Measurements from ENCODE around the gene MAPT. TPM values are rescaled to one million over a fixed set of nuclear protein-coding genes. Genes with fewer than 3 reads are reported as not detected.

Gene MAPT
- total and polyA plus RNA-seq, 2 of the 13 experiments (the other 11 are each of a cell fraction or from before 2014, with no cell fraction given), result 2.1 to 2.8 TPM

- CTCF ChIA-PET (ENCODE audit: low intra/inter-chr PET ratio, low total read pairs), result no interaction called here
- H3K9ac ChIP-seq (ENCODE audit: insufficient read depth, low read depth, low read length), result no peak overlapping the region
- in situ Hi-C loops (cut with HindIII; ENCODE audit: extremely low pct_ligation_motif_present, low pct_unique_long_range_greater_than_20kb), result no loop called here
- H3K4me3 ChIP-seq (replicated peaks in 1 of 3; ENCODE audit: insufficient read depth in 1 of 3, low read depth in 2 of 3, low read length in 3 of 3), result no peak overlapping the region
- BruUV-seq (replicated peaks), result no TSS peak
- no peak overlapping the region for H3K4me2 ChIP-seq (ENCODE audit: low read depth, low read length)
- no peak overlapping the region for H2AFZ ChIP-seq (ENCODE audit: low read length)
- no peaks in the 10 kb centered on the region for H4K20me1 ChIP-seq (ENCODE audit: insufficient read depth, low read length)
- TF ChIP-seq LRRFIP1 (CRISPR knock-in tag; conservative IDR thresholded peaks at IDR 0.05), result no peak
- peak; percentile 33; the same call in 1 of the 2 replicates for TF ChIP-seq DZIP1 (CRISPR knock-in tag; IDR thresholded peaks at IDR 0.05)
- peak; percentile 96 for TF ChIP-seq ZNF768 (CRISPR knock-in tag; IDR thresholded peaks at IDR 0.05)
- H3K36me3 ChIP-seq (replicated peaks in 1 of 2; ENCODE audit: control insufficient read depth in 1 of 2, insufficient read depth in 2 of 2, low read length in 2 of 2), result no peaks in the 10 kb centered on the region
- no peak for FAIRE-seq
- no peaks in the 10 kb centered on the region for H3K79me2 ChIP-seq (ENCODE audit: insufficient read depth, low read length)
- no peak for DNase-seq (ENCODE audit: low spot score)
- H3K4me1 ChIP-seq (ENCODE audit: insufficient read depth, low read length), result peaks cover 23% of the 10 kb centered on the region
- peaks cover 0 to 9% of the 10 kb centered on the region in 2 experiments; a peak in 2 of 5 replicates for H3K27me3 ChIP-seq (ENCODE audit: control insufficient read depth in 1 of 2, insufficient read depth in 2 of 2, low read length in 2 of 2)
- no peak overlapping the region for H3K27ac ChIP-seq (ENCODE audit: extremely low read length, insufficient read depth, low read length)
- 64% methylated on average over 5 of the region's 5 CpGs for WGBS (ENCODE audit: low lambda C conversion rate)
- no peak for ATAC-seq
- POLR2A ChIA-PET, result no interaction called here
- H3K9me3 ChIP-seq (ENCODE audit: low read length), result no peaks in the 10 kb centered on the region
- intact Hi-C loops (cut with micrococcal nuclease; ENCODE audit: unreplicated experiment), result no loop called here
Observed at GRCh38 chr17:45984368-45984767, 90.0 kb downstream of the MAPT start.

All from HepG2 (cell line).